SK-MEL-5 (cell line): ENCODE measurements around the gene KCNIP4. TPM values are rescaled to one million over a fixed set of nuclear protein-coding genes. Genes with fewer than 3 reads are reported as not detected.

Experiments
- DNase-seq: peaks from one replicate; pipeline ENCODE4 v3.0.0-alpha.2; 2016; ENCODE audit warnings: low read depth, low spot score
- in situ Hi-C: cut with HindIII; loops from 2 replicates; pipeline ENCODE4 v1.10.0; 2016; ENCODE audit warnings: low sequenced_read_pairs, high pct_unique_total_duplicates, low pct_unique_long_range_greater_than_20kb
- total RNA-seq: library from RNA; depleted of rRNA; stranded (reverse); fragments of >200 nt; shearing (Covaris generic); gene quantifications from 2 replicates; pipeline ENCODE4 v1.2.3, GENCODE V29; 2014

KCNIP4 gene
- total RNA-seq, 1 experiment from 2014 or later, result not detected

GRCh38 chr4:20984576-20984836, 964.1 kb downstream of the KCNIP4 start:
- no peak for DNase-seq
- in situ Hi-C loops, result no loop called here

- no peak for DNase-seq
- in situ Hi-C loops, result no loop called here
These were observed 964.6 kb downstream of the KCNIP4 start for GRCh38 chr4:20983763-20984575.

DNA sequence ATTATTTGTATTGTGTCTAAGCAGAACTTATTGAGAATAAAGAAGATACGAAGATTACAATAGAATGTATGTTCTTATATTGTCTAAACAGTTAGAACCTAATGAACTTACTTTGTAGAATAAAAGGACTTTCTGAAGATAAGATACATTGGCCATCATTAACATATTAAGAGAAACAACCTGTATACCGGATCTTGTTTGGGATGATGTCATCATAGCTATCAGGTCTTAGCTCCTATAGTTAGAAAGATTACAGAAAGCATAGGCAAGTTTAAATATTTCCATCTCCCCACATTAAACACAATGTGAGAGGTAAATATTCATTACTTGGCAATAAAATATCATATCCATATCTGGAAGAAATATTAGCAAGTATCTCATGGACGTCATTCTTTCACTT, 966.0 kb downstream of the KCNIP4 start:
- no peak for DNase-seq
- in situ Hi-C loops, result no loop called here

- in situ Hi-C loops, result no loop called here
- no peak for DNase-seq
These were observed 988.3 kb downstream of the KCNIP4 start for GRCh38 chr4:20960291-20960690.

DNA sequence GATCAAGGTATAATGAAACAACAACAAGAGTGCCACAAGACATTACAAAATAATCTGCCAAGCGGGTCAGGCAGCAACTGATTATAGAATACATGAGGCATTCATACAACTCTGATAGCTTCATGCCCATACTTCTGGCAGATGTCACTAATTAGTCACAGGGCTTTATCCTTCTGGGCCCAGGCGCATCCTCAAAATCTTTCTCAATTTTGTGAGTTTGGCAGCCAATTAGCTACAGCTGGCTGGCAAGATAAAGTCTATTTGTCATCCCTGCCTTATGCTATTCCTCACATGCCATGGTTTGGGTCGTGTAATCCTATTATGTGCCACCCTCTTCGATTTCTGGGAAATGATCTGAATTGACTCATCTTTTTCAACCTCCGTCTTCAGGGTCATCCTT, 994.0 kb downstream of the KCNIP4 start:
- in situ Hi-C loops, result no loop called here
- no peak for DNase-seq

DNA sequence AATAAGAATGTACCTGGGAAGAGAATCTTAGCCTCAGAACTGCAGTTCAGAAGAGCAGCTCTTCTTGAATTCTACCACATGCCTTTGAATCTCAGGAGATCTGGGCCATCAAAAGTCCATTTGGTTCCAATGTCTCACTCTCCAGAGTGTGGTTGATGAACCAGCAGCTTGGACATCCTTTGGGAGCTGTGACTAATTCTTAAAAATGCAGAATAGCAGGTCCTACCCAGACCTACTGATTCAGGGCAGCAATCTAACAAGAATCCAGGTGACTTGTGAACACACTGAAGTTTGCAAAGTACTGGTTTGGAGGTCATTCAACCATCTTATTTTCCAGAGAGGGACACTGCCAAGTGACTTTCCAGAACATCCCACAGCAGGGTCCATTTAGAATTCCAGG, 1003.6 kb downstream of the KCNIP4 start:
- in situ Hi-C loops, result no loop called here
- DNase-seq, result no peak

GRCh38 chr4:20944451-20944850, 1004.1 kb downstream of the KCNIP4 start:
- in situ Hi-C loops, result no loop called here
- DNase-seq, result no peak

DNA sequence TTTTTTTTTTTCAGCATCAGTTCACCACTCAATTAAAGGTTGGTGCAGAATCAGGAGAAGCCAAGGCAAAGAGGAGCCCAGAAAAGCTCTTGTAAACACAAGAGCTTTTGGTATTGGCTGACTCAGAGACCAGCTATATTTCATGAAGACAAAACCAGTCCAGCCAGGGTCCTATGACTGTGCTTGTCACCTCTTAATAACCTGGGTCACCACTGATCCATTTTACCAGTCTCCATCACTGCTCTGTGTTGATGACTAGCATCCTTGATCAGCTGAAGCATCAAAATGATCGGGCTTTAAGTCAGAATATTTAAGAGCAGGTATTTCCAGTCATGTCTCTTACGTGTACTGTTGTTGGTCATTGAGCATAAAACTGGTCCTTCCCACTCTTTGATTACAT, 1010.4 kb downstream of the KCNIP4 start:
- in situ Hi-C loops, result no loop called here
- DNase-seq, result no peak

GRCh38 chr4:20926529-20926928, 1022.0 kb downstream of the KCNIP4 start:
- no peak for DNase-seq
- in situ Hi-C loops, result no loop called here

- in situ Hi-C loops, result no loop called here
These were observed 1023.4 kb downstream of the KCNIP4 start for GRCh38 chr4:20925176-20925575.

DNA sequence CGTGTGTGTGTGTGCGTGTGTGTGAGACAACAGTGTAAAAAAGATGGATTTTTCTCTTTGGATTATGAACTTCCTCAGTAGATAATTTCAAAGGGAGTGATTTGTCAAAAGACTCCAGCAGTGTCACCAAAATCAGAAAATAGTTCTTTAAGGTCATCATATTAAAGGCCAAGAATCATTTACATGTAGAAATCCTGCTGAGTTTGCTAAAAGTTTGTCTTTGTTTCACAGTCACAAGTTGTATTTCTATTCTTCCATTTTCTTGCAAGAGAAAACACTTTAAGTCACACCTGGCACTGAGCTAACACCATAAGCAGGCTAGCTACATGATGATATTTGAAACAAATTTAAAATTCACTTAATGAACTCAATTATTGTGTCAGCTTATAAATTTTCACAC, 1025.6 kb downstream of the KCNIP4 start:
- in situ Hi-C loops, result no loop called here
- no peak for DNase-seq

More at GRCh38 chr4:20925176-20925575, 1023.4 kb downstream of the KCNIP4 start:
- no peak for DNase-seq

DNA sequence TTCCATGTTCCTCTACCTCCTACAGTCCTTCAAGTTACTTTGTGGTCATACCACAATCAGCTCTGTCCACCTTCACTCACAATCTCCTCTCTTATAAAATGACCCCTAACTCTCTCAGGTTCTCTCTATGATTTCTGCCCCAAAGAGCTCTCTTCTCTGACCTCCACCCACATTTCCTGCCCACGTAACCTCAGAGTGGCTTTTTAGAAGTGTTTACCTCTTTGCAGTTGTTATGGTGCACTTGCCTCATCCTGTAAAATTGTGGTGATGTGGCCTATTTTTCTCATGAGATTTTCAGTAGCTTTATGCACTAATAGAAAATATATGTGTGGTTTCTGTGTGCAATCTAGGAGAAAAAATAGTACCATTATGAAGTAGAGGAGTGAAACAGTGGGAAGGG, 1032.5 kb downstream of the KCNIP4 start:
- DNase-seq, result no peak
- in situ Hi-C loops, result no loop called here

- in situ Hi-C loops, result no loop called here
- no peak for DNase-seq
These were observed 1043.6 kb downstream of the KCNIP4 start for GRCh38 chr4:20904966-20905365.

GRCh38 chr4:20901851-20902250, 1046.7 kb downstream of the KCNIP4 start:
- in situ Hi-C loops, result no loop called here
- DNase-seq, result no peak

DNA sequence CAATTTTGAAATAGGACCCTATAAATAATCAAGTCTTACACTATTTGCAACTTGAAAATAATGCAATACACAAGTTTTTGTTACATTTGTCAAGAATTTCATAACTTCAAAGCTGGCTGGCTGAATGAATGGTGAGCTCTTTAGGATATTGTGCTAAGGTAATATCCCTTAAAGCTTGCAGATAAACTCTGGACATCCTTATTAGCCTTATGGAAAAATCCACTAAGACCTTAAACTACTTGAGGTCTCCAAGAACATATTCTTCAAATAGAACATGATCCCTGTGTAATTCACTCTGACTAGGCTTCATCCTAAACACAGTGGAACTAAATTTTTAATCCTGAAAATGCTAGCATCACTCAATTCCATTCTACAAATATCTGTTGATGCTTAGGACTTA, 1049.0 kb downstream of the KCNIP4 start:
- DNase-seq, result no peak
- in situ Hi-C loops, result no loop called here

DNA sequence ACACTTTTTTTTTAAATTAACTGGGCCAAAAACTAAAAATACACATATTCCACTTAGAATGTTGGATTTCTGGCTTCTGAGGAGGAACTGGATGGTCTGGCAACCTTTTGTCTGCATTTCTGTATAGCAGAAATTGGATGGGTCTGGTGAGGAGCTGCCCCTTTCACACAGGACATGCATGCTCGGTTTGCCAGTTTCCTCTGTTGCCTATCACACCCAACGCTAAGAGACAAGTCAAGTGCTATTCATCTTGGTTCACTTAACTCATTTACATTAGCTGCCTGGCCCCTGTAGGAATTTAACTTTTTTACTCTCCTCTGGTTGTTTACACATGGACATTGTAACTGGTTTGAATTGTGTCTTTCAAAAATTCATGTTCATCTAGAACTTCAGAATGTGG, 1052.6 kb downstream of the KCNIP4 start:
- in situ Hi-C loops, result no loop called here
- DNase-seq, result no peak

- DNase-seq, result no peak
- in situ Hi-C loops, result no loop called here
These were observed 1053.4 kb downstream of the KCNIP4 start for GRCh38 chr4:20895208-20895607.

DNA sequence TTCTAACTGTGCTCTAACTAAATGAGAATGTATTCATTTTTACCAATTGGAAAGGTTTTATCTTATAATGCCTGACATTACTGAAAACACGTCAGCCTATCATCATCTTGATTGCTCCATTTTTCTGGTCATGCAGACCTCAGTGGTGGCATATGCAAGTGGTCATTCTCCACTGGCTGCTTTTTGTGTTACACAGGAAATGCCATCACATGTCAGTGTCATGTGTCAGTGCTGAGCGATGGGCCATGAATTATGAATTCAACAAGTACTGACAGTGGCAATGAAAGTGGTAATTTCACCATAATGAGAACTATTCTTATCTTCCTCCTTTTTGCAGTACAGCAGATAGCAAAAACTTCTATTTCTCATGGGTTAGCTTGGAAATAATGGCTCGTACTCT, 1057.8 kb downstream of the KCNIP4 start:
- DNase-seq, result peak; percentile 54
- in situ Hi-C loops, result no loop called here

GRCh38 chr4:20889901-20890300, 1058.7 kb downstream of the KCNIP4 start:
- no peak for DNase-seq
- in situ Hi-C loops, result no loop called here

GRCh38 chr4:20883677-20884076, 1064.9 kb downstream of the KCNIP4 start:
- in situ Hi-C loops, result no loop called here
- DNase-seq, result no peak
